ENCODE measurements around the gene LSMEM2. TPM values are rescaled to one million over a fixed set of nuclear protein-coding genes. Genes with fewer than 3 reads are reported as not detected.

The LSMEM2 gene
- total RNA-seq, 3 donors from 2014 or later: not detected

DNA sequence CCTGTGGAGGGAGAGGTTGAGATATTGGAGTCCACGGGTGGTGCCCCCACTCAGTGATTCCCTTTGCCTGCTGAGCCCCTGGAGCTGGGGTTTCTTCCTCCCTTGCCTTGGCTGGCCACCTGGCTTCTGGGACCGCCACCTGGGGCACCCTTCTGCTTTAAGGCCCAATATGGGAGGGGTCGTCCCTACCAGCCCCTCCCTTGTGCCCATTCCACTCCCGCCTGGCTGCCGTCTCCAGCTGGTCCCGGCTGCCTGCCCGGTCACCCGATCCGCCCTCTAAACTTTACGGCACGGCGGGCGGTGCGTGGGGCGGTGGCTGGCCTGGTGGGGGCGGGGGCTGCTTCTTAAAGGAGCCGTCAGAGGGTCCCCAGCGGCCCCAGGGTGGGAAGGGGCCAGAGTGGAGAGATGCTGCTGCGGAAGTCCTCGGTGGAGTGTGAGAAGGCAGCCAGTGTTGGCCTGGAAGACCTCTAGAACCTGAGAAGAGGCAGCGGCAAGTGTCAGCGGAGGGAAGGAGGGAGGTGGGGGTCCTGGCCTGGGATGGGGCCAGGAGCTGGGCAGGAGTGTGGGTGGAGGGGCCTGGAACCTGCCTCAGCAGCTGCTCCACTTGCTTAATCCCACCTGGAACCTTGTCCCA lies 11.5 kb upstream of the LSMEM2 start:
- no peak for DNase-seq (ENCODE audit: low spot score in 2 of 2)
- intact Hi-C loops (cut with DNase I; ENCODE audit: low total_unique reads): no loop called here
- peak overlapping the region; percentile 47 to 66 (median 51) for H3K4me3 ChIP-seq
- no peaks in the 10 kb centered on the region for H3K27me3 ChIP-seq
- H3K36me3 ChIP-seq: no peaks in the 10 kb centered on the region
- peaks cover 17 to 47% of the 10 kb centered on the region in 2 donors for H3K4me1 ChIP-seq
- TF ChIP-seq POLR2A (IDR thresholded peaks at IDR 0.05): no peak
- no peak for TF ChIP-seq POLR2AphosphoS5 (IDR thresholded peaks at IDR 0.05)
- TF ChIP-seq, protein P1, sequence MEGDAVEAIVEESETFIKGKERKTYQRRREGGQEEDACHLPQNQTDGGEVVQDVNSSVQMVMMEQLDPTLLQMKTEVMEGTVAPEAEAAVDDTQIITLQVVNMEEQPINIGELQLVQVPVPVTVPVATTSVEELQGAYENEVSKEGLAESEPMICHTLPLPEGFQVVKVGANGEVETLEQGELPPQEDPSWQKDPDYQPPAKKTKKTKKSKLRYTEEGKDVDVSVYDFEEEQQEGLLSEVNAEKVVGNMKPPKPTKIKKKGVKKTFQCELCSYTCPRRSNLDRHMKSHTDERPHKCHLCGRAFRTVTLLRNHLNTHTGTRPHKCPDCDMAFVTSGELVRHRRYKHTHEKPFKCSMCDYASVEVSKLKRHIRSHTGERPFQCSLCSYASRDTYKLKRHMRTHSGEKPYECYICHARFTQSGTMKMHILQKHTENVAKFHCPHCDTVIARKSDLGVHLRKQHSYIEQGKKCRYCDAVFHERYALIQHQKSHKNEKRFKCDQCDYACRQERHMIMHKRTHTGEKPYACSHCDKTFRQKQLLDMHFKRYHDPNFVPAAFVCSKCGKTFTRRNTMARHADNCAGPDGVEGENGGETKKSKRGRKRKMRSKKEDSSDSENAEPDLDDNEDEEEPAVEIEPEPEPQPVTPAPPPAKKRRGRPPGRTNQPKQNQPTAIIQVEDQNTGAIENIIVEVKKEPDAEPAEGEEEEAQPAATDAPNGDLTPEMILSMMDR (IDR thresholded peaks at IDR 0.05): no peak
- no peaks in the 10 kb centered on the region for H3K9me3 ChIP-seq
- peak overlapping the region; percentile 94 to 100 for H3K27ac ChIP-seq

DNA sequence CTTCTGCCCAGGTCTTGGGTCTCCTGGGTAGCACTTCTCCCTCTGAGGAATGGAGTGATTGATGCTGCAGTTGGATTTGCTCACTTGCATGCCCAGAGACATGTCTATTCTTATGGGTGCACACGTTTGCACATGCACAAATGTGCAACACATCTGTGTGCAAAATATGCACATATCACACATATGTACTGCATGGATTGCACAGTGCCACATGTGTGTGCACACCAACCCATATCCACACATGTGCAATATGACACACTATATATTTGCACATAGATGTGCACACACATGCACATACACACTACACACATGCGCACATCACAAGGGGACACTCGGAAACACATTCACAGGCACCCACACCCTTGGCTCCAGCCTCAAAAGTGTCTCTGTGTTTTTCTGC lies 10.6 kb upstream of the LSMEM2 start:
- no peaks in the 10 kb centered on the region for H3K36me3 ChIP-seq
- no peak for DNase-seq (ENCODE audit: low spot score in 2 of 2)
- peak overlapping the region; percentile 40 to 51 (median 47) for H3K4me3 ChIP-seq
- H3K4me1 ChIP-seq: peaks cover 17 to 47% of the 10 kb centered on the region in 2 donors
- intact Hi-C loops (cut with DNase I; ENCODE audit: low total_unique reads): no loop called here
- peak overlapping the region; percentile 94 to 100 for H3K27ac ChIP-seq
- TF ChIP-seq, protein P1 (IDR thresholded peaks at IDR 0.05): no peak
- no peak for TF ChIP-seq POLR2A (IDR thresholded peaks at IDR 0.05)
- no peak for TF ChIP-seq POLR2AphosphoS5 (IDR thresholded peaks at IDR 0.05)
- no peaks in the 10 kb centered on the region for H3K9me3 ChIP-seq
- H3K27me3 ChIP-seq: no peaks in the 10 kb centered on the region

DNA sequence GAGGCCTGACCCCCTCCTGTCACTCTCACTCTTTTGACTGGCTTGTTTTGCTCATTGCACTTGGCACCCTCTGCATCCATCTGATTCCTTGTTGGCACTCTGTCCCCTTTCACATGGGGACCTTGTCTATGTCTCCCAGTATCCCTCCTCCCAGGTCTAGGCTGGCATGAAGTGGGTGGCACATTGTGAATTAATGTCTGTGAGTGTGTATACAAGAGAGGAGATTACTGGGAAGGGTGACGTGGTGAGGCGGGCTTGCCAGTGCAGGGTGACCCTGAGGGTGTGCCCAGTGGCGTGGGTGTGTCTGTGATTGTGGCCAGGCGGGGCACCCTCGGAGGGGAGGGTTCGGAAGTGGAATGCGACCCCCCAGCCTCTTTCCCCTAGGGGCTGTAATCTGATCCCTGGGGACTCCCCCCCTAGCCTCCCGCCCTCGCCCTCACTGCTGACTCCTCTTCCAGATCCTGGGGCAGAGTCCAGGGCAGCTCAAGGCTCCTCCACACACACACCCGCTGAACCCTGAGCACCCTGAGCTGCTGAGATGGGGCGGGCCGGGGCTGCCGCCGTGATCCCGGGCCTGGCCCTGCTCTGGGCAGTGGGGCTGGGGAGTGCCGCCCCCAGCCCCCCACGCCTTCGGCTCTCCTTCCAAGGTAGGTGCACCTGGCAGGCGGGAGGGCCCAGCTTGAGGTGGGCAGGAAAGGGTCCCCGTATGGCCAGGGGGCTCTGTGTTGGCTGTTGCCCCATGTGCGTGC lies 10.0 kb upstream of the LSMEM2 start, which contains the start of gene SEMA3B:
Gene SEMA3B (plus strand): TSS at position 445 of the 749 bp plus-strand sequence. CDS start 94 bp downstream, at position 539.
- intact Hi-C loops (cut with DNase I; ENCODE audit: low total_unique reads): no loop called here
- peak within 1 kb of the TSS; percentile 40 to 51 (median 47) for H3K4me3 ChIP-seq

DNA sequence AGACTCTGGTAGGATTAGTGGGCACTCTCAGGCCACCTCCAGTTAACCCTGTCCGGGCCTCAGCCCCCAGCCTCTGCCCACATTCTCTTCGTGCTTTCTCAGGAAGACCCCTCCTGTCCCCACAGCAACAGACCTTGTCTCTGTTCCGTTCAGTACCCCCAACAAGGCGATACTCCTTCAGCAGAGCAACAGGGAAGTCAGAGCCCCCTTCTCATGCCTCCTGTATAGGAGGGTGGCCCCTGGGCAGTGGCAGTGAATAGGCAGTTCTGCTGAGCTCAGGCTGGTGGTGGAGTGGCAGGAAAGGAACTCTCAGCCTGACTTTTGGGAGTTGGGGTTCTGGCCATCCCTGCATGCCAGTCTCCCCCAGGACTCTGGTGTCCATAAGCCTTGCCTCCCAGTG lies 9.4 kb upstream of the LSMEM2 start:
- Histone ChIP-seq H3K4me3 (peak overlapping the region; percentile 9 to 40 (median 28)), H3K9me3 (no peaks in the 10 kb centered on the region), H3K27me3 (no peaks in the 10 kb centered on the region), H3K4me1 (peaks cover 17 to 40% of the 10 kb centered on the region in 2 donors), H3K27ac (peak overlapping the region; percentile 94 to 100), H3K36me3 (no peaks in the 10 kb centered on the region)
- DNase-seq (ENCODE audit: low spot score in 2 of 2): no peak
- TF ChIP-seq, protein P1 (IDR thresholded peaks at IDR 0.05): no peak
- no peak for TF ChIP-seq POLR2AphosphoS5 (IDR thresholded peaks at IDR 0.05)
- no peak for TF ChIP-seq POLR2A (IDR thresholded peaks at IDR 0.05)
- intact Hi-C loops (cut with DNase I; ENCODE audit: low total_unique reads): no loop called here

More for the DNA sequence above, 10.0 kb upstream of the LSMEM2 start, which contains the start of gene SEMA3B:
- H3K27me3 ChIP-seq: no peaks in the 10 kb centered on the region
- peak within 1 kb of the TSS; percentile 94 to 100 for H3K27ac ChIP-seq
- peaks cover 17 to 46% of the 10 kb centered on the region in 2 donors for H3K4me1 ChIP-seq
- DNase-seq (ENCODE audit: low spot score in 2 of 2): peak in 1 of 2 donors; percentile 67
- no peaks in the 10 kb centered on the region for H3K36me3 ChIP-seq
- no peaks in the 10 kb centered on the region for H3K9me3 ChIP-seq
- TF ChIP-seq POLR2AphosphoS5 (IDR thresholded peaks at IDR 0.05) (no peak), POLR2A (IDR thresholded peaks at IDR 0.05) (no peak)
- TF ChIP-seq, protein P1 (IDR thresholded peaks at IDR 0.05): no peak

DNA sequence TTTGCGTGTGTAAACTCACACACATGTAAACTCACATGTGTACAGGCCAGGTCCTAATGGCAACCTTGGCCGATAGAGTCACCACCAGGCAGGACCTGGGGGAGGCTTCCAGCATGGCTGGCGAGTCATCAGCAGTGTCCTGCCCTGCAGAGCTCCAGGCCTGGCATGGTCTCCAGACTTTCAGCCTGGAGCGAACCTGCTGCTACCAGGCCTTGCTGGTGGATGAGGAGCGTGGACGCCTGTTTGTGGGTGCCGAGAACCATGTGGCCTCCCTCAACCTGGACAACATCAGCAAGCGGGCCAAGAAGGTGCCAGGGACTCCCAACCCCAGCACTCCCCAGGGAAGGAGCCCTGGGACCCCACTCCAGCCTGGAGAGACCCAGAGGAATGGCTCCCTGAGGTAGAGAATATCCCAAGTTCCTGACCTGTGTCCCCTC lies 8.9 kb upstream of the LSMEM2 start:
- no peak for DNase-seq (ENCODE audit: low spot score in 2 of 2)
- intact Hi-C loops (cut with DNase I; ENCODE audit: low total_unique reads): no loop called here
- H3K4me1 ChIP-seq: peaks cover 17 to 37% of the 10 kb centered on the region in 2 donors
- no peaks in the 10 kb centered on the region for H3K36me3 ChIP-seq
- no peak overlapping the region for H3K4me3 ChIP-seq
- H3K27me3 ChIP-seq: no peaks in the 10 kb centered on the region
- H3K9me3 ChIP-seq: no peaks in the 10 kb centered on the region
- no peak for TF ChIP-seq POLR2A (IDR thresholded peaks at IDR 0.05)
- no peak for TF ChIP-seq POLR2AphosphoS5 (IDR thresholded peaks at IDR 0.05)
- TF ChIP-seq, protein P1 (IDR thresholded peaks at IDR 0.05): no peak
- H3K27ac ChIP-seq: peak overlapping the region; percentile 94 to 100
